ENCODE results near the gene TSPAN5.

Gene TSPAN5

GRCh38 chr4:98672583-98673287, 14.3 kb upstream of the TSPAN5 start:
- FAIRE-seq, result no peak

GRCh38 chr4:98671131-98671530, 12.7 kb upstream of the TSPAN5 start:
- FAIRE-seq, result no peak

- FAIRE-seq, result no peak
Measured at GRCh38 chr4:98670186-98670585, 11.8 kb upstream of the TSPAN5 start.

- FAIRE-seq, result no peak
Measured at GRCh38 chr4:98669577-98669976, 11.2 kb upstream of the TSPAN5 start.

- FAIRE-seq, result no peak
Measured at GRCh38 chr4:98664959-98665358, 6.5 kb upstream of the TSPAN5 start.

- no peak for FAIRE-seq
Measured at GRCh38 chr4:98663226-98664006, 5.0 kb upstream of the TSPAN5 start.

GRCh38 chr4:98662626-98663225, 4.3 kb upstream of the TSPAN5 start:
- no peak for FAIRE-seq

GRCh38 chr4:98662055-98662453, 3.6 kb upstream of the TSPAN5 start:
- FAIRE-seq, result no peak

GRCh38 chr4:98661371-98662054, 3.1 kb upstream of the TSPAN5 start:
- FAIRE-seq, result no peak

- no peak for FAIRE-seq
Measured at GRCh38 chr4:98659741-98660462, 1.5 kb upstream of the TSPAN5 start.

- no peak for FAIRE-seq
Measured at GRCh38 chr4:98659106-98659592, 738 bp upstream of the TSPAN5 start.

GRCh38 chr4:98657531-98658286, 702 bp downstream of the TSPAN5 start:
- FAIRE-seq, result no peak

- no peak for FAIRE-seq
Measured at GRCh38 chr4:98656886-98657285, 1.5 kb downstream of the TSPAN5 start.

- no peak for FAIRE-seq
Measured at GRCh38 chr4:98656443-98656842, 2.0 kb downstream of the TSPAN5 start.

GRCh38 chr4:98653890-98654867, 4.2 kb downstream of the TSPAN5 start:
- no peak for FAIRE-seq

- no peak for FAIRE-seq
Measured at GRCh38 chr4:98652996-98653395, 5.4 kb downstream of the TSPAN5 start.

- FAIRE-seq, result no peak
Measured at GRCh38 chr4:98648602-98649001, 9.8 kb downstream of the TSPAN5 start.

GRCh38 chr4:98646422-98646821, 12.0 kb downstream of the TSPAN5 start:
- no peak for FAIRE-seq

- no peak for FAIRE-seq
Measured at GRCh38 chr4:98645527-98645926, 12.9 kb downstream of the TSPAN5 start.

GRCh38 chr4:98643755-98644154, 14.7 kb downstream of the TSPAN5 start:
- FAIRE-seq, result no peak
